Measurements from ENCODE around the gene FBXW9.
"Not testable (repeated sequence)": the region's sequence is repeated elsewhere in the genome, so short reads cannot be mapped to it uniquely, and the experiment has no call there.

Gene FBXW9

DNA sequence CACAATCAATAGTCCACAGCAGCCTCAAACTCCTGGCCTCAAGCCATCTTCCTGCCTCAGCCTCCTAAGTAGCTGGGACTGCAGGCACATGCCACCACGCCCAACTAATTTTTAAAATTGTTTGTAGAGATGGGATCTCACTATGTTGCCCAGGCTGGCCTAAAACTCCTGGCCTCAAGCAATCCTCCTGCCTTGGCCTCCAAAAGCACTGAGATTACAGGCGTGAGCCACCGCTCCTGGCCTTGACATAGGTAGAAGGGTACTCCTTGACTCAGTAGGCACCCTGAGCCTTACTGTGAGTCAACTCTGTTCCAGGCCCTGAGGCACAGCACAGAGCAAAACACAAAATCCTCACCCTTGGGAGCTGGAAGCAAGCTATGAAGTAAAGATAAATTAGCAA, 19.5 kb upstream of the FBXW9 start:
- no peak for DNase-seq (ENCODE audit: low read depth in 2 of 2)

DNA sequence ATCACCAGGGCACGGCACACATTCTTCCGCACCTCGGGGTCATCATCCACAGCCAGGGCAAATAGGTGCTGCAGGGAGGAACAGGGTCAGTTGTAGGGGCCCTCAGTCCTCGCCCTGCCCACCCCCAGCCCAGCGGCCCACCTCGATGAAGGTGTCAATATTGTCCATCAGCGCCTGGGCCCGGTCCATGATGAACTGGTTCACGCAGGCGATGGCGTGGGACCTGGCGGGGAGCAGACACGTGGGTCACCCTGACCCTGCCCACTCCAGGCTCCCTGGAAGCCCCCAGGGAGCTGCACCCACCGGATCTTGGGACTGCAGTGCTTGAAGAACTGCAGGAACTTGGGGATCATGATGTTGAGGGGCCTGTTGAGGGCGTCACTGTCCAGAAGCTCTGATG, 18.7 kb upstream of the FBXW9 start:
- DNase-seq (ENCODE audit: low read depth in 2 of 2) = no peak

DNA sequence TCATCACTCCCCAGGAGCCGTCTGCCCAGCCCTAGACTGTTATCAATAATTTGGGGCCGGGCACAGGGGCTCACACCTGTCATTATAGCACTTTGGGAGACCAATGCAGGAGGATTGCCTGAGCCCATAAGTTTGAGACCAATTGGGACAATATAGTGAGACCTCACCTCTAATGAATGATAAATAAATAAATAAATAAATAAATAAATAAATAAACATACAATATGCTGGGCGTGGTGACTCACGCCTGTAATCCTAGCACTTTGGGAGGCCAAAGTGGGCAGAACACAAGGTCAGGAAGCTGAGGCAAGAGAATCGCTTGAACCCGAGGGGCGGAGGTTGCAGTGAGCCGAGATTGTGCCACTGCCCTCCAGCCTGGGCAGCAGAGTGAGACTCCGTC, 16.9 kb upstream of the FBXW9 start:
- DNase-seq (ENCODE audit: low read depth in 2 of 2) = not testable (repeated sequence)

DNA sequence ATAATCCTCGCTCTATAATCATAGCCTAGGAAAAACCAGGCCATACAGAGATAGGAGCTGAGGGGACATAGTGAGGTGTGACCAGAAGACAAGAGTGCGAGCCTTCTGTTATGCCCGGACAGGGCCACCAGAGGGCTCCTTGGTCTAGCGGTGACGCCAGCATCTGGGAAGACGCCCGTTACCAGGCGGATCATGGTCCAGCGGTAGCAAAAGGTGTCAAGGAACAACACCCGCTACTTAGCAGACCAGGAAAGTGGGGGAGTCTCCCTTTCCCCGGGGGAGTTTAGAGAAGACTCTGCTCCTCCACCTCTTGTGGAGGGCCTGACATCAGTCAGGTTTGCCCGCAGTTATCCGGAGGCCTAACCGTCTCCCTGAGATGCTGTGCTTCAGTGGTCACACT, 15.6 kb upstream of the FBXW9 start:
- not testable (repeated sequence) for DNase-seq (ENCODE audit: low read depth in 2 of 2)

DNA sequence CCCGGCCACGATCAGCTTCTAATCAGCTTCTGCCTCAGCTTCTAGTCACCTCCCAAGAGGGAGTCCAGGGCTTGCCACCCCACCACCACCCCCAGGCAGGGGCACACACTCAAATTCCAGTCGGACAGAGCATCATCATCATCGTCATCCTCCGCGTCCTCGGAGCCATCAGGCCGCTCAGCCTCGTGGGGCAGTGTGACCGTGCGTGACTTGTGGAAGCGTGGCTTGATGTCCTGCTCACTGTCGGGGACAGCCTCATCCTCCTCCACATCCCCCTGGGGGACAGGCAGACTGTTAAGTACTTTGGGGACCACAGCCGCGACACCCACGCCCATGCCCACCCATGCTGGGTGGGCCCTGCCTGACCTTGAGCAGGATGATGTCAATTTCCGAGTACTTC, 14.8 kb upstream of the FBXW9 start:
- DNase-seq (ENCODE audit: low read depth in 2 of 2) = no peak

DNA sequence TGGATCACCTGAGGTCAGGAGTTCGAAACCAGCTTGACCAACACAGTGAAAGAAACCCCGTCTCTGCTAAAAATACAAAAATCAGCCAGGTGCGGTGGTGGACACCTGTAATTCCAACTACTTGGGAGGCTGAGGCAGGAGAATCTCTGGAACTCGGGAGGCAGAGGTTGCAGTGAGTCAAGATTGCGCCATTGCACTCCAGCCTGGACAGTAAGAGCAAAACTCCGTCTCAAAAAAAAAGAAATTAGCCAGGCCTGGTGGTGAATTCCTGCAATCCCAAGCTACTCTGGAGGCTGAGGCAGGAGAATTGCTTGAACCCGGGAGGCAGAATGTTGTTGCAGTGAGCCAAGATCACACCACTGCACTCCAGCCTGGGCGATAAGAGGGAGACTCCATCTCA, 12.2 kb upstream of the FBXW9 start:
- DNase-seq (ENCODE audit: low read depth in 2 of 2) = no peak

DNA sequence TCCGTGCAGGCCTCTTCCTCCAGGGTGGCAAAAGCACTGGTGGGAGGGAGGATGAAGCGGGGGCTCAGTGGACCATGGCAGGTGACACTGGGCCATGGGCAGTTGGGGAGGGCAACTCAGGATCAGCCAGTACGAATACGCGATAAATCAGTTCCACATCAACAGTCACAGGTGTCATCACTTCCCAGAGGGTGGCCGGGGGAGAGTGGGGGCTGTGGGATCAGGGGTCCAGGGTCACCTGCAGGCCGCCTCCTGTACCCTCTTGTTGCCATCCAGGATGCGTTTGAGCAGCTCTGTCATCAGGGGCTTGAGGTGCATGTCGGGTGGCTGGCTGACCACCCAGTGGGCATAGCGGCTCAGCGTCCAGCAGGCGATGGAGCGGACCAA, 9.9 kb upstream of the FBXW9 start:
- DNase-seq (ENCODE audit: low read depth in 2 of 2) = no peak

DNA sequence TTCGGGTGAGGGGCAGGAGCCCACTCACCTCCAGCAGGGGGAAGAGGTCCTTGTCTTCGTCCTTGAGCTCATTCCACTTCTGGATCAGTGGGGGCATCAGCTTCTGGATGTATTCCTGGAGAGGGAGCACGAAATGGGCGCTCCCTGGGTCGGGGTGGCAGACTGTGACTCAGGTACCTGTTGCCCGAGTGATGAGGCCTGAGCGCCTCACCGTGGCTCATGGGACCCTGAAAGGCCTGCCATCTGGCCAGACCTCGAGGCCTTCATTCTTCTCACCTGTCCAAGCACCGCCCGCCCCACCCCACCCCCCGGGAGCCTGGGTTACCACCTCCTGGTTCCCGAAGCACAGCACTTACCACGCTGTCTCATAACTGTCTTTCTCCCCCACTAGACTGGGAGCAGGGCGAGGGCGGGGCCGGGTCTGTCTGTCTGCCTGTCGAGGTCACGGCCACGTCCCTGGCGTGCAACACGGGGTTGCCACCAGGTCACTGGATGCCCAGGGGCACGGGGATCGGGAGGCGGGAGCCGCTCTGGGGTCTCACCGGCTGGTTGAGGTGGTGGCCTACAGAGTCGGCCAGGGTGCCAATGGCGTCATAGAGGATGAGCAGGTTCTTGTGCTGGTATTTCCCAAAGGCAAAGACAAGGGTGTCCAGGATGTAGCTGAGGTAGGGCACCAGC, 9.4 kb upstream of the FBXW9 start:
- DNase-seq (ENCODE audit: low read depth in 2 of 2) = no peak

DNA sequence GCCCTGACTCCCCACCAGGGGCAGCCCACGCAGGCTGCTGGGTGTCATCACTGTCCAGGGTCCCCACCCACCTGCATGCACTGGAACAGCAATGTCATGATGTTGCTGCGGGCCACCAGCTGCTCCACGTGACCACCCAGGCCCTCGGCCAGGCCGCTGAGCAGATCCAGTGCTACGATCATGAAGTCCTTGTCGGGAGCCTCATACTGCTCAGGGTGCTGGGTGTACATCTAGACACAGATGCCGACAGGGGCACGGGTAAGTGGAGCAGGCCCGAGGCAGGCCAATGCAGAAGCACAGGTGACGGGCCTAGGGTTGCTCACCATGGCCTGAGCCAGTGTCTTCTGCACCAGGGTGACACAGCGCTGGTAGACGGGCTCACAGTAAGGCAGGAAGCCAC, 8.7 kb upstream of the FBXW9 start:
- no peak for DNase-seq (ENCODE audit: low read depth in 2 of 2)

DNA sequence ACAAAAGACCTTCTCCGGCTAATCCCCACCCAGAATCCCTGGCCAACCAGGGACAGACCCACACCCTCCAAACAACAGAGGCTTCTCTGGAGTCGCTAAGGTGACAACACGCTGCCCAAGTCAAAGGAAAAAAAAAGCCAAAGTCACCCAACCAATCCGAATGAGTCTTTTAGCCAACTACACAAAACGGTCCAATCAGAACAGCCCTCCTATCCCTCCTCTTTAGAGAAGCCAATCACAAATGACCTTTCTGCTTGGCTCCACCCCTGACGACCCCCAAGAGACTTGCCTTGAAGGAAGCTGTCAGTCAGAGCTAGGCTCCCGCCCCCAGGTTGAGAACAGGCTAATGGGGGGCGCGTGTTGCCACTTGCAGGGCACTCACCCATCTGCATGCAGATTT, 6.6 kb upstream of the FBXW9 start:
- DNase-seq (ENCODE audit: low read depth in 2 of 2) = peak in 1 of 2 donors; percentile 36

DNA sequence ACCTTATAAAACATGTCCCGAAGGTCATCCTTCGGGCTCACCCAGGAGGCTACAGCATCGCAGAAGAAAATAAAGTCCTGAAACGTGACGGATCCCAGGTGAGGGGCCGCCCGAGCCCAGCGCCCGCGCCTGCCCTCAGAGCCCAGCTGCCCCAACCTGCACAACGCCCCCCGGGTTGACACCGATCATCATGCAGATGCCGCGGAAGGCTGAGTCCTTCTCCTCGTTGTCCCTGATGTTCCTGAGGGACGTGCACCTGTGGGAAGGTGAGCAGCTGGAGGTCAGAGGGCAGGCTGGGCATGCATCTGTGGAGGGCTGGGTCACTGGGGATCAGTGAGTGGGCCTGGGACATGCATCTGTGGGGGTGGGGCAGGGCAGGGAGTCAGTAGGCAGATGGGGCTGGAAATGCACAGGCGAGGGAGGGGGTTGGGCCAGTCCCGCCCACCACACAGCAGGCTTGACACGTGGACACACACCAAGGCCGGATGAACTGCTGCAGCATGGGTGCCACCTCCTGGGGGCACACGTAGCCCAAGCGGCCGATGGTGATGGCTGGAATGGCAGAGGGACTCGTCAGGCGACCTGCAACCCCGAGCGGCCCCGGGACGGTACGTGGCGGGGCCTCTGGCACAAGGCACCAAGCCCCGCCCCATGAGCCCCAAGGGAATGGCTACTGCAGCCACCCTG, 5.3 kb upstream of the FBXW9 start:
- DNase-seq (ENCODE audit: low read depth in 2 of 2) = no peak

DNA sequence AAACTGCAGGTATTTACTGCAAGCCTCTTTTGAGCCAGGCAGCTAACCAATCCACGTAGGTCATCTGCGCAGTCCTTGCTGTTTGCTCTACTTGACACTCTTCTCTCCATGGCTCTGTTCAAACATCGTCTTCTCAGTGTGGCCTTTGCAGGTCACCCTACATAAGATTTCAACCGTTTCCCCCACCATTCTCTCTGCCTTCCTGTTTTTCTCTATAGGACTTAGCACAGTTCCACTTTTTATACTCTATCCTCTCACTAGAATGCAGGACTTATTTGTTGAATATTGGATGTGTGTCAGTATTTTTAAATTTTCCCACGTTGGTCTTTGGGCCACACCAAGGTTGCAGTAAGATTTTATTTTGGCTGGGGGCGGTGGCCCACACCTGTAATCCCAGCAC, 1.7 kb upstream of the FBXW9 start:
- no peak for DNase-seq (ENCODE audit: low read depth in 2 of 2)

DNA sequence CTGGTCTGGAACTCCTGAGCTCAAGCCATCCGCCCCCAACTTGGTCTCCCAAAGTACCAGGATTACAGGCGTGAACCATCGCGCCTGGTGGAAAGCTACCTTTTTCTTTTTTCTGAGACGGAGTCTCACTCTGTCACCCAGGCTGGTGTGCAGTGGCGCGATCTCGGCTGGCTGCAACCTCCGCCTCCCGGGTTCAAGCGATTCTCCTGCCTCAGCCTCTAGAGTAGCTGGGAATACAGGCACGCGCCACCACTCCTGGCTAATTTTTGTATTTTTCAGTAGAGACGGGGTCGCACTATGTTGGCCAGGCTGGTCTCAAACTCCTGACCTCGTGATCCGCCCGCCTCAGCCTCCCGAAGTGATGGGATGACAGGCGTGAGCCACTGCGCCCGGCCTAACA, 994 bp upstream of the FBXW9 start:
- DNase-seq (ENCODE audit: low read depth in 2 of 2) = not testable (repeated sequence)

DNA sequence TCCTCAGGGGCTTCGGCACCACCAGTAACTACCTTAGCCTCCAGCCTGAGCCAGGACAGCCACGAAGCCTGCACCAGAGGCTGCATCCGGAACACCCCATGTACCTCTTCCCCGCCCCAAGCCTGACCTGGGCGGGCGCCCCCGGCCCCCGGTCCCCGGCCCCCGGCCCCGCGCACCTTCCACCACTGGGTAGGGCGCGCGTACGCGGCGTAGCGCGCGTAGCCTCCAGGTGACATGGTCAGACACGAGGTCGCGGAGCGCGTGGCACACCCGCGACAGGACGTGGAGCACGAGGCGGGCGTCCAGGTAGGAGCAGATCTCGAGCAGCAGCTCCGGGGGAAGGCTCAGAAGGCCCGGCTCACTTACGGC, 450 bp downstream of the FBXW9 start:
- DNase-seq (ENCODE audit: low read depth in 2 of 2) = no peak

DNA sequence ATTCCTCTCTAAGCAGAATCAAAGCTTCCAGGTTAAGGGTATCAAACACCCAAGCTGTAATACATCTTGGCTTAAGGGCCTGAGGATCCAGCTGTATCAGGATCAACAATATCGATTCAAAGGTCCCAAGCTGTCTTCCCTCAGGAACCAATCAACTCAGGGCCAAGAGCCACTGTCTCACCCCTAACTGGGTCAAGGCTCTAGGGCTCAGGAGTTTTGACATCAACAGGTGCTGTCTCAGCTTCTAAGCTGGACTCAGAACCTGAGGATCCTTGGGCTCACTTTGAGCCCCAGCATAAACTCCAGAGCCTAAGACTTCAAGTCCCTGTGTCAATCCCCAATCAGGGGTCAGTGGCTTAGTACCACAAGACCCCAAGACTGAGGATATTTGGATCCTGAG, 917 bp downstream of the FBXW9 start:
- DNase-seq (ENCODE audit: low read depth in 2 of 2) = no peak

DNA sequence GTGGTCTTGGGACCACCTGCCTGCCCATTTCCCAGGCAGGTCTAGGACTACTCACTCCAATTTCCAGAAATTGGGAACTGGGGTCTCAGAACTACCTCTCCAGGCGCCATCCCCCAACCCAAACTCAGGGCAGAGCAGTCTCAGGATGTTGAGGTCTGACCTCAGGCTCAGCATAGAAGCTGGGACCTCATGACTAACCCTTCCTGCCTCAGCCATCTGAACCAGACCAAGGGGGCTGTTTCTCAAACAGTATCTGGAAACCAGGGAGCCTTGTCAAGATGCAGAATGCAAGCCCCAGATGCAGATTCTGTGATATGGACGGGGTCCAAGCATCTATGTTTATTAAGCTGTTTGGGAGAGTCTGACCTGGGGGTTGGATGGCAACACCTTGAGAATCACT, 1.3 kb downstream of the FBXW9 start:
- no peak for DNase-seq (ENCODE audit: low read depth in 2 of 2)

DNA sequence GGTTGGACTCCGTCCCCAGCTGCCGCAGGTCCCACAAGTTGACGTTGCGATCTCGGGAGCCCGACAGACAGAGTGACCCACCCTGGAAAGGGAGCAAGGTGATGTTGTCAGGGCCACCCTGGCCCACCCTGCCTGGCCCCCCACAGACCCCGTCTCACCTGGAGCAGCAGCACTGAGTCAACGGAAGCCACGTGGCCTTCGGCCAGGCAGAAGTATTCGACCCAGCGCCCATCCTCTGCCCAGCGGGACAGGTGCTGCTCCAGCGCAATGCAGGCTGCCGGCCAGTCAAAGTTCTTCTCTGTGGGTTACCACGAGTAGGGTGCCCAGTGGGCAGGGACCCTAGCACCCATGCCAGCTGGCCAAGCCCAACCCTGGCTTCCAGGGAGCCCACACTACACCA, 1.8 kb downstream of the FBXW9 start:
- no peak for DNase-seq (ENCODE audit: low read depth in 2 of 2)

DNA sequence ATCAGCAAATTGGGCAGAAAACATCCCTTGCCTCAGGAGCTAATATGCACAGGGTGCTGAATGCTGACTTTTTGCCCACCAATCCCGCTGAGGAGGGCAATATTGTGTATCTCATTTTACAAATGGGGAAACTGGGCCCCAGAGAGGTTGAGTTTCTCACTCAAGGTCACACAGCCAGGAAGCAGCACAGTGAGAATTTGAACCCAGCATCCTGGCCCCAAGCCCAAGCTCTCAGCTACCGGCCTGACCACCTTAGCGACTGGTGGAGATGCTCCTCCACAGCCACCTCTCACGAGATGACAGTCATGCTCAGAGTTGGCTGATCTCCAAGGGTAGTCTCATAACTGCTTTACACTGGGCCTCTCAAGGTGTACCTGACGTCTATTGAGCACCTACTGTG, 3.5 kb downstream of the FBXW9 start:
- no peak for DNase-seq (ENCODE audit: low read depth in 2 of 2)

DNA sequence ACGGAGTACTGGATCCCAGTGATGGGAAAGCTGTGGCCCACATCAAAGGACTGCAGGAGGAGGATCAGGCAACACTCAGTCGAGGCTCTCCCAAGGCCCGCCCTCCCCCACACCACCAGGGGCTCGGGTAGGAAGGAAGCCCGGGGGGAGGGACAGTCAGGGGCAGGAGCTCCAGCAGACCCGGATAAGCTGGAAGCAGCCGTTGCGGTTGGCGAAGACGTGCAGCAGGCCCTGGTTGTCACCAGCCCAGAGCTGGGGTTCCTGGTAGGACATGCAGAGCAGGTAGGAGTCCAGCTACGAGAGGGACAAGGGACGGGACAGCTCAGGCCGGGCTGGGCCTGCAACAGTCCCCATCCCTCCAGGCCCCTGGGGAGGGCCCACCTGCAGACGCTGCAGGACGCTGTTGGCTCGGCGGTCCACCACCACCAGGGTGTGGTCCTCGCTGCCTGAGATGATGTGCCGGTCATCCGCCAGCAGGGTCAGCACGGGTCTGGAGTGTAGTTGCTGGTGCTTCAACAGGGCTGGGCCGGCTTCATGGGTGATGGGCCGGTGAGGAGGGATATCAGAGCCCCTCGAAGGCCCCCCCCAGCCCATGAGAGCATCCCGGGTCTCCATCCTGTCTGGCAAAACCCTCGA, 6.7 kb downstream of the FBXW9 start:
- DNase-seq (ENCODE audit: low read depth in 2 of 2) = no peak

DNA sequence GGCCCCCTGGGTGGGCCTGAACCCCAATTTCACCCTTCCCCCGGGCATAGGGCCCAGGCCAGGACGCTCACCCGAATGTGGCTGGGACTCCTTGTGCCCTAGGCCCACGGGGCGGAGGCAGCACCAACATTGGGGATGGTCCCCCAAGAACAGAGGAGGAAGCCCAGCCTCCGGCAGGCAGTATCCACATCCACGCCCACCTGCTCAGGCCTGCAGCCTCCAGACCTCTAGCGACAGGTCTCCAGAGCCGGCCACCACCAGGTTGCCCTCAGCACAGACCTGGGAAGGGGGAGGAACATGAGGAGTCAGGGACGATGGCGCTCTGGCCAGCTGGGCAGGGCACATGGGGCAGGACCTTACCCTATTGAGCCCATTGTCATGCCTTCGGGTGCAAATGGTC, 7.4 kb downstream of the FBXW9 start:
- no peak for DNase-seq (ENCODE audit: low read depth in 2 of 2)

DNA sequence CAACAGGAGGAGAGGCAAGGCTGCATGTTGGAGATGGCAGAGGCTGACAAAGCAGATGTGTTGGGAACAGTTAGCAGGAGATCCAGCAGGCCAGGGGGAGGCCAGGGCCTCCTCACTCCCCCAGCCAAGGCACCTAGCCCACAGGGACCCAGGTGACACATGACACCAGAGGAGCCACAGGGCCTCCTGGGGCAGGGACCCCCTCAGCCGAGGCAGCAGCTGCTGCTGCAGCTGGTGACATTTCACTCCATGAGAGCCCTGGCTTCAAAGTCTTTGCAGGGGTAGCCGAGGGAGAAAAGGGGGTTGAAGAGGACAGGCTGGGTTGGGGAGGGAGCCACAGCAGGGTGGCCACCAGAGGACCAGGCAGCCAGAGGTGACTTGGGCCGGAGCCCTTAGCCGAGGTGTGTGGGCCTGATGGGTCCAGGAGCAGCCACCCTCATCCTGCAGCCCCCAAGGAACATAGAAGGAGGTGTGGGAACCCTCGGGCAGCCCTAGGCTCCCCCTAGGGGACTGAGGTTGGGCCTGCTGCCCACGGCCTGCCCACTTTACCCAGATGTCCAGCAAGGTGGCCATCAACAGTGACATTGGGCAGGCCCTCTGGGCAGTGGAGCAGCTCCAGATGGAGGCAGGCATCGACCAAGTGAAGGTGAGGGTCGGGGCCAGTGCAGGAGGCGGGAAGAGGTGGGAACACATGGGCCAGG, 8.8 kb downstream of the FBXW9 start, which contains the start of gene GNG14:
TSS of gene GNG14 (plus strand) at position 503 of the 701 bp plus-strand sequence. CDS start at position 554, 51 bp downstream.
- no peak for DNase-seq (ENCODE audit: low read depth in 2 of 2)

DNA sequence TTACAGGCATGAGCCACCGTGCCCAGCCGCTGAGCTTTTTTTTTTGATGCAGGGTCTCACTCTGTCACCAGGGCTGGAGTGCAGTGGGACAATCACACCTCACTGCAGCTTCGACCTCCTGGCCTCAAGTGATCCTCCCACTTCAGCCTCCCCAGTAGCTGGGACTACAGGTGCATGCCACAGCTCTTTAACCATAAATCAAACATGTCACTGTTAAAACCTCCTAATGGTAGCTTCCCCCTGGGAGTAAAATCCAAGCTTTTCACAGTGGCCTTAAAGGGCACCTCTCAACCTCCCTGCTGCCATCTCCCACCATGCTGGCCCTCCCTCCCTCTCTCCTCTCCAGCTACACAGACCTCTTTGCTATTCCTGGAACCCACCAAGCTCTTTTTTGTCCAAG, 10.6 kb downstream of the FBXW9 start:
- DNase-seq (ENCODE audit: low read depth in 2 of 2) = no peak
